Liver (tissue), 3 donors: ENCODE measurements around the gene CRP.

Source experiments
- RAD21 ChIP-seq, 2 donors: IDR thresholded peaks; 2 replicates each; pipeline ENCODE4 v1.6.1; 2016; ENCODE audit warnings: antibody characterized with exemption in 2 of 2, mild to moderate bottlenecking in 2 of 2
- TF ChIP-seq, protein P1 (sequence below): fragments of 150-350 bp; IDR thresholded peaks from 2 replicates; pipeline ENCODE4 v1.5.1; 2017; ENCODE audit warnings: improper control_type of control experiment, low read depth, low read length; ENCODE audit not compliant: missing input control
- donor health status: healthy.
- donor health status: healthy.

DNA sequence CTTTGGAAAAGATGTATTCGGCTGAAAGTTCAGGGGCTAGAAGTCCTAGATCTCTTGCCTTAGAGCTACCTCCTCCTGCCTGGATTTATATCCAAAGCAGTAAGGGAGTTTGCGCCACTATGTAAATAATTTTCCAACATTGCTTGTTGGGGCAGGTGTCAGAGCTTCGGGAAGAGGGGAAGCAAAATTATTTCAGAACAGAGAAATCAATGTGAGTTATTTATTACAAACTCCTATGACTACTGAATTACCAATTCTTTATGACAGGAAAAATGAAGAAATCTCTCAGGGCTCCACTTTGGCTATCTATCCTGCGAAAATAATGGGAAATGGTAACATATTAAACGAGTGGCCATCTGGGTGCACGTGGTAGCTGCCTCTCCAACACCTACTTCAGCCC lies at the start of gene CRP:
- peak in 1 of 2 donors; percentile 34 for TF ChIP-seq RAD21 (IDR thresholded peaks at IDR 0.05)
- TF ChIP-seq, protein P1, sequence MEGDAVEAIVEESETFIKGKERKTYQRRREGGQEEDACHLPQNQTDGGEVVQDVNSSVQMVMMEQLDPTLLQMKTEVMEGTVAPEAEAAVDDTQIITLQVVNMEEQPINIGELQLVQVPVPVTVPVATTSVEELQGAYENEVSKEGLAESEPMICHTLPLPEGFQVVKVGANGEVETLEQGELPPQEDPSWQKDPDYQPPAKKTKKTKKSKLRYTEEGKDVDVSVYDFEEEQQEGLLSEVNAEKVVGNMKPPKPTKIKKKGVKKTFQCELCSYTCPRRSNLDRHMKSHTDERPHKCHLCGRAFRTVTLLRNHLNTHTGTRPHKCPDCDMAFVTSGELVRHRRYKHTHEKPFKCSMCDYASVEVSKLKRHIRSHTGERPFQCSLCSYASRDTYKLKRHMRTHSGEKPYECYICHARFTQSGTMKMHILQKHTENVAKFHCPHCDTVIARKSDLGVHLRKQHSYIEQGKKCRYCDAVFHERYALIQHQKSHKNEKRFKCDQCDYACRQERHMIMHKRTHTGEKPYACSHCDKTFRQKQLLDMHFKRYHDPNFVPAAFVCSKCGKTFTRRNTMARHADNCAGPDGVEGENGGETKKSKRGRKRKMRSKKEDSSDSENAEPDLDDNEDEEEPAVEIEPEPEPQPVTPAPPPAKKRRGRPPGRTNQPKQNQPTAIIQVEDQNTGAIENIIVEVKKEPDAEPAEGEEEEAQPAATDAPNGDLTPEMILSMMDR: no peak
